ENCODE measurements around the gene SLC6A5.

GRCh38 chr11:20644360-20644759 lies 45.0 kb downstream of the SLC6A5 start:
- TF ChIP-seq, protein P1, sequence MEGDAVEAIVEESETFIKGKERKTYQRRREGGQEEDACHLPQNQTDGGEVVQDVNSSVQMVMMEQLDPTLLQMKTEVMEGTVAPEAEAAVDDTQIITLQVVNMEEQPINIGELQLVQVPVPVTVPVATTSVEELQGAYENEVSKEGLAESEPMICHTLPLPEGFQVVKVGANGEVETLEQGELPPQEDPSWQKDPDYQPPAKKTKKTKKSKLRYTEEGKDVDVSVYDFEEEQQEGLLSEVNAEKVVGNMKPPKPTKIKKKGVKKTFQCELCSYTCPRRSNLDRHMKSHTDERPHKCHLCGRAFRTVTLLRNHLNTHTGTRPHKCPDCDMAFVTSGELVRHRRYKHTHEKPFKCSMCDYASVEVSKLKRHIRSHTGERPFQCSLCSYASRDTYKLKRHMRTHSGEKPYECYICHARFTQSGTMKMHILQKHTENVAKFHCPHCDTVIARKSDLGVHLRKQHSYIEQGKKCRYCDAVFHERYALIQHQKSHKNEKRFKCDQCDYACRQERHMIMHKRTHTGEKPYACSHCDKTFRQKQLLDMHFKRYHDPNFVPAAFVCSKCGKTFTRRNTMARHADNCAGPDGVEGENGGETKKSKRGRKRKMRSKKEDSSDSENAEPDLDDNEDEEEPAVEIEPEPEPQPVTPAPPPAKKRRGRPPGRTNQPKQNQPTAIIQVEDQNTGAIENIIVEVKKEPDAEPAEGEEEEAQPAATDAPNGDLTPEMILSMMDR (IDR thresholded peaks at IDR 0.05 in 4 of 5, conservative IDR thresholded peaks at IDR 0.05 in 1 of 5): no peak
- TF ChIP-seq POLR2A (IDR thresholded peaks at IDR 0.05): no peak
